ENCODE data around the gene SUSD2. TPM values are rescaled to one million over a fixed set of nuclear protein-coding genes. Genes with fewer than 3 reads are reported as not detected.

The SUSD2 gene
- total RNA-seq, 4 donors from 2014 or later = 0.82 to 2.4 (median 2.0) TPM

- TF ChIP-seq CTCF (IDR thresholded peaks at IDR 0.05; ENCODE audit: low read depth) = no peak
Observed at GRCh38 chr22:24154826-24155225, 26.5 kb upstream of the SUSD2 start.

- TF ChIP-seq CTCF (IDR thresholded peaks at IDR 0.05; ENCODE audit: low read depth) = no peak
Observed at GRCh38 chr22:24155627-24156140, 25.6 kb upstream of the SUSD2 start.

- no peak for TF ChIP-seq CTCF (IDR thresholded peaks at IDR 0.05; ENCODE audit: low read depth)
Observed at GRCh38 chr22:24156141-24156912, 25.0 kb upstream of the SUSD2 start.

GRCh38 chr22:24156913-24157821 lies 24.1 kb upstream of the SUSD2 start:
- TF ChIP-seq CTCF (IDR thresholded peaks at IDR 0.05; ENCODE audit: low read depth) = no peak

- no peak for TF ChIP-seq CTCF (IDR thresholded peaks at IDR 0.05; ENCODE audit: low read depth)
Observed at GRCh38 chr22:24157822-24158135, 23.5 kb upstream of the SUSD2 start.

- TF ChIP-seq CTCF (IDR thresholded peaks at IDR 0.05; ENCODE audit: low read depth) = no peak
Observed at GRCh38 chr22:24159650-24160049, 21.6 kb upstream of the SUSD2 start.

GRCh38 chr22:24160546-24160945 lies 20.7 kb upstream of the SUSD2 start:
- no peak for TF ChIP-seq CTCF (IDR thresholded peaks at IDR 0.05; ENCODE audit: low read depth)
